ENCODE results near the gene MAGEF1. TPM values are rescaled to one million over a fixed set of nuclear protein-coding genes. Genes with fewer than 3 reads are reported as not detected.
A peak's percentile ranks its signal among the peaks of the same experiment; 100 is the strongest.

MAGEF1 gene
- total and polyA plus RNA-seq, 2 of the 8 experiments (the other 6 are each of a cell fraction or from before 2014, with no cell fraction given), result 26.5 to 56.7 TPM

DNA sequence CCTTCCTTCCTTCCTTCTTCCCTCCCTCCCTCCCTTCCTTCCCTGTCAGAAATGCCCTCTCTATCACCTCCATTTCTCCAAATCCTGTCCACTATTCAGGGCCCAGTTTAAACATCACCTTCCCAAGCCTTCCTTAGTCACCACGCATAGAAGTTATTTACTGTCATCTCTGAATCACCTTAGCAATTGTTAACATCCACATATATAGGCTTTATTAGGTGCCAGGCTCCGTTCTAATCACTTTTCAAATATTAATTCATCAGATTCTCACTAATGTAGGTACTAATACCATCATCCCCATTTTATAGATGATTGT, 1.1 kb upstream of the MAGEF1 start:
- H3K27ac ChIP-seq (ENCODE audit: low read depth, low read length), result no peak overlapping the region
- H4K8ac ChIP-seq (ENCODE audit: extremely low read depth, insufficient read depth, low read length), result no peak overlapping the region
- H2BK15ac ChIP-seq (ENCODE audit: low read length), result no peak overlapping the region
- H3K4me1 ChIP-seq (replicated peaks in 1 of 4; ENCODE audit: control insufficient read depth in 3 of 4, insufficient read depth in 4 of 4, low read length in 3 of 4), result peaks cover 4 to 21% (median 13%) of the 10 kb centered on the region in 4 experiments
- DNase-seq (ENCODE audit: low read depth in 1 of 2, low spot score in 2 of 2) (no peak), FAIRE-seq (no peak)
- no peak overlapping the region for H2AK5ac ChIP-seq (ENCODE audit: low read depth, low read length)
- H3K4me3 ChIP-seq (ENCODE audit: extremely low read depth in 1 of 4, insufficient read depth in 2 of 4, low read depth in 3 of 4, low read length in 4 of 4), result no peak overlapping the region
- H3K23ac ChIP-seq (ENCODE audit: insufficient read length), result no peak overlapping the region
- no peak overlapping the region for H3K14ac ChIP-seq (ENCODE audit: insufficient read length)
- H3K79me2 ChIP-seq (ENCODE audit: control insufficient read depth in 1 of 2, insufficient read depth in 2 of 2, low read length in 2 of 2), result peaks cover 3 to 24% of the 10 kb centered on the region in 2 experiments; a peak in 2 of 4 replicates
- peak overlapping the region in 1 of 2 experiments; percentile 99; a peak in 1 of 4 replicates for H3K4me2 ChIP-seq (ENCODE audit: insufficient read depth in 1 of 2, low read depth in 2 of 2, low read length in 2 of 2)
- no peak overlapping the region for H4K91ac ChIP-seq (replicated peaks; ENCODE audit: insufficient read length, low read length)
- 86% methylated on average over 2 of the region's 2 CpGs; no CpG with 5 or more reads in 1 of the 2 experiments for WGBS, 2 experiments (ENCODE audit: extremely low coverage in 1 of 2, insufficient coverage in 1 of 2, insufficient read length in 1 of 2, insufficient replicate concordance in 2 of 2, low coverage in 1 of 2, low lambda C conversion rate in 2 of 2, missing lambda C conversion rate in 1 of 2)
- no peak overlapping the region for H3K56ac ChIP-seq (replicated peaks; ENCODE audit: insufficient read length, low read depth, low read length)
- H2BK20ac ChIP-seq (ENCODE audit: low read length), result no peak overlapping the region
- H3K79me1 ChIP-seq (ENCODE audit: low read depth, low read length), result peaks cover 2% of the 10 kb centered on the region; the same call in 1 of the 2 replicates
- H3K27me3 ChIP-seq (replicated peaks in 1 of 4; ENCODE audit: control insufficient read depth in 3 of 4, extremely low read depth in 1 of 4, insufficient read depth in 3 of 4, low read length in 3 of 4), result no peaks in the 10 kb centered on the region
- CTCF ChIA-PET (ENCODE audit: partially characterized antibody), result interaction anchor here (1.3 to 3.0 kb wide), 5 partner anchors 12 to 152 kb away, joined by 3 to 11 read pairs (median 4); partner anchors contain the start of gene EPHB3
- no peak overlapping the region for H3K4ac ChIP-seq (replicated peaks; ENCODE audit: insufficient read length, low read depth, low read length)
- H3K36me3 ChIP-seq (ENCODE audit: control insufficient read depth in 2 of 4, insufficient read depth in 4 of 4, low read length in 3 of 4), result peaks cover 0 to 3% (median under 1%) of the 10 kb centered on the region in 4 experiments; a peak in 1 of 8 replicates
- H4K5ac ChIP-seq (ENCODE audit: insufficient read length, low read depth, low read length), result no peak overlapping the region
- H2AFZ ChIP-seq (ENCODE audit: low read length), result no peak overlapping the region
- POLR2A ChIA-PET (ENCODE audit: partially characterized antibody), result interaction anchor here (0.6 to 3.3 kb wide), 8 partner anchors 10 to 130 kb away, joined by 3 to 21 read pairs (median 7); no protein-coding TSS in a partner anchor
- H3K23me2 ChIP-seq (ENCODE audit: low read depth, low read length), result peaks cover 15% of the 10 kb centered on the region
- H4K20me1 ChIP-seq (replicated peaks in 1 of 2; ENCODE audit: control insufficient read depth in 1 of 2, insufficient read depth in 2 of 2, low read length in 2 of 2), result no peaks in the 10 kb centered on the region
- H2BK5ac ChIP-seq (ENCODE audit: low read depth, low read length), result no peak overlapping the region
- no peaks in the 10 kb centered on the region; a peak in 1 of 4 replicates for H3K9me3 ChIP-seq (ENCODE audit: insufficient read depth in 2 of 2, low read depth in 1 of 2, low read length in 1 of 2)
- no peak overlapping the region for H3K9ac ChIP-seq (replicated peaks in 1 of 4; ENCODE audit: extremely low read depth in 1 of 4, low read depth in 3 of 4, low read length in 3 of 4)
- H2BK120ac ChIP-seq (replicated peaks; ENCODE audit: low read depth, low read length), result no peak overlapping the region
- no peak overlapping the region for H3K18ac ChIP-seq (ENCODE audit: extremely low read depth, low read length)
- no peak overlapping the region for H2BK12ac ChIP-seq (ENCODE audit: low read depth, low read length)
- TF ChIP-seq SRF (IDR thresholded peaks at IDR 0.05; ENCODE audit: low read depth, low read length), result no peak
- TF ChIP-seq TEAD4 (IDR thresholded peaks at IDR 0.05; ENCODE audit: low read depth, low read length), result no peak
- TF ChIP-seq, protein P1, sequence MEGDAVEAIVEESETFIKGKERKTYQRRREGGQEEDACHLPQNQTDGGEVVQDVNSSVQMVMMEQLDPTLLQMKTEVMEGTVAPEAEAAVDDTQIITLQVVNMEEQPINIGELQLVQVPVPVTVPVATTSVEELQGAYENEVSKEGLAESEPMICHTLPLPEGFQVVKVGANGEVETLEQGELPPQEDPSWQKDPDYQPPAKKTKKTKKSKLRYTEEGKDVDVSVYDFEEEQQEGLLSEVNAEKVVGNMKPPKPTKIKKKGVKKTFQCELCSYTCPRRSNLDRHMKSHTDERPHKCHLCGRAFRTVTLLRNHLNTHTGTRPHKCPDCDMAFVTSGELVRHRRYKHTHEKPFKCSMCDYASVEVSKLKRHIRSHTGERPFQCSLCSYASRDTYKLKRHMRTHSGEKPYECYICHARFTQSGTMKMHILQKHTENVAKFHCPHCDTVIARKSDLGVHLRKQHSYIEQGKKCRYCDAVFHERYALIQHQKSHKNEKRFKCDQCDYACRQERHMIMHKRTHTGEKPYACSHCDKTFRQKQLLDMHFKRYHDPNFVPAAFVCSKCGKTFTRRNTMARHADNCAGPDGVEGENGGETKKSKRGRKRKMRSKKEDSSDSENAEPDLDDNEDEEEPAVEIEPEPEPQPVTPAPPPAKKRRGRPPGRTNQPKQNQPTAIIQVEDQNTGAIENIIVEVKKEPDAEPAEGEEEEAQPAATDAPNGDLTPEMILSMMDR (IDR thresholded peaks at IDR 0.05; ENCODE audit: control extremely low read depth in 1 of 3, insufficient read depth in 1 of 3, low read depth in 1 of 3, low read length in 3 of 3), result no peak
- no peak for TF ChIP-seq RNF2 (IDR thresholded peaks at IDR 0.05; ENCODE audit: borderline replicate concordance, low read depth, low read length, missing control alignments, poor library complexity, severe bottlenecking)
- no peak for TF ChIP-seq KDM1A (IDR thresholded peaks at IDR 0.05; ENCODE audit: borderline replicate concordance, low read length)
- TF ChIP-seq RAD21 (IDR thresholded peaks at IDR 0.05 in 1 of 2, conservative IDR thresholded peaks at IDR 0.05 in 1 of 2; ENCODE audit: low read depth in 2 of 2, low read length in 2 of 2), result no peak
- no peak for TF ChIP-seq SIN3A (conservative IDR thresholded peaks at IDR 0.05 in 1 of 2, IDR thresholded peaks at IDR 0.05 in 1 of 2; ENCODE audit: low read depth in 1 of 2, low read length in 2 of 2)
- TF ChIP-seq NRF1 (IDR thresholded peaks at IDR 0.05; ENCODE audit: low read depth, low read length), result no peak
- no peak for TF ChIP-seq SP4 (IDR thresholded peaks at IDR 0.05; ENCODE audit: low read length)
- TF ChIP-seq SP1 (IDR thresholded peaks at IDR 0.05; ENCODE audit: low read depth, low read length), result no peak
- TF ChIP-seq JUND (IDR thresholded peaks at IDR 0.05; ENCODE audit: low read length), result no peak
